ENCODE results near the gene STX3. TPM values are rescaled to one million over a fixed set of nuclear protein-coding genes. Genes with fewer than 3 reads are reported as not detected.

Gene STX3
- total and polyA plus RNA-seq, 2 experiments from 2014 or later, result 19.0 to 65.5 TPM

DNA sequence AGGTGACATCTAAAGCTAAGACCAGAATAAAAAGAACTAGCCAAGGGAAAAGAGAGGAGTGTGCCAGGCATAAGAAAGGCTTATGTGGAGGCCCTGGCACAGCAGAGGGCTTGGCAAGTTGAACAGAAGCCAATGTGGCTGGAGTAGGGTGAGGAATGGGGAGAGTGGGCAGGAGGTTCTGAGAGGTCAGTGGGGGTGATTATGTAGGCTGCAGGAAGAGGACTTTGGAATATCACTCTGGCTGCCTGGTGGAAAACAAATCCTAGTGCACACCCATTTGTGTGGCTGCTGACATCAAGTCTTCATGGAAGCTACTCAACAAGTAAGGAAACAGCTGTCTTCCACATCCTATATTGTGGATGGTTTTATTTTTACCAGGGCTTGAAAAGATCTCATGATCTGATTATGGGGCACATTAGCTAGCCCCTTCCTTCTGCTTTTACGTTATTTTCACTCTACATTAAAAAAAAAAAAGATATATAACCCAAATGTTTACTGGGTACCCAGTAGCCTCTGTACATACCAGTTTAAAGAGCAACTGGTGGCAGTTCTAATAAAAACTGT is 52.0 kb downstream of the STX3 start:
- H3K4me3 ChIP-seq, result no peak overlapping the region
- H3K4me1 Mint-ChIP-seq, result peaks cover 11% of the 10 kb centered on the region
- H3K27me3 ChIP-seq (ENCODE audit: insufficient read depth), result no peaks in the 10 kb centered on the region
- H3K27ac ChIP-seq (ENCODE audit: low read depth), result no peak overlapping the region
- H3K4me2 ChIP-seq, result no peak overlapping the region
- DNase-seq (ENCODE audit: low spot score) (no peak), ATAC-seq (no peak)
- peaks cover 16% of the 10 kb centered on the region for H3K79me2 ChIP-seq (replicated peaks; ENCODE audit: insufficient read depth)
- peaks cover 35% of the 10 kb centered on the region for H3K36me3 Mint-ChIP-seq (ENCODE audit: low read depth)
- H2AFZ ChIP-seq, result no peak overlapping the region
- peaks cover 9% of the 10 kb centered on the region for H3K27me3 Mint-ChIP-seq (ENCODE audit: insufficient read depth, low read depth, poor library complexity)
- H3K4me3 Mint-ChIP-seq, result no peak overlapping the region
- no peaks in the 10 kb centered on the region for H3K9me3 Mint-ChIP-seq
- H3K27ac Mint-ChIP-seq, result no peak overlapping the region
- TF ChIP-seq, protein P1, sequence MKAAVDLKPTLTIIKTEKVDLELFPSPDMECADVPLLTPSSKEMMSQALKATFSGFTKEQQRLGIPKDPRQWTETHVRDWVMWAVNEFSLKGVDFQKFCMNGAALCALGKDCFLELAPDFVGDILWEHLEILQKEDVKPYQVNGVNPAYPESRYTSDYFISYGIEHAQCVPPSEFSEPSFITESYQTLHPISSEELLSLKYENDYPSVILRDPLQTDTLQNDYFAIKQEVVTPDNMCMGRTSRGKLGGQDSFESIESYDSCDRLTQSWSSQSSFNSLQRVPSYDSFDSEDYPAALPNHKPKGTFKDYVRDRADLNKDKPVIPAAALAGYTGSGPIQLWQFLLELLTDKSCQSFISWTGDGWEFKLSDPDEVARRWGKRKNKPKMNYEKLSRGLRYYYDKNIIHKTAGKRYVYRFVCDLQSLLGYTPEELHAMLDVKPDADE (IDR thresholded peaks at IDR 0.05), result no peak
- TF ChIP-seq, protein P2, sequence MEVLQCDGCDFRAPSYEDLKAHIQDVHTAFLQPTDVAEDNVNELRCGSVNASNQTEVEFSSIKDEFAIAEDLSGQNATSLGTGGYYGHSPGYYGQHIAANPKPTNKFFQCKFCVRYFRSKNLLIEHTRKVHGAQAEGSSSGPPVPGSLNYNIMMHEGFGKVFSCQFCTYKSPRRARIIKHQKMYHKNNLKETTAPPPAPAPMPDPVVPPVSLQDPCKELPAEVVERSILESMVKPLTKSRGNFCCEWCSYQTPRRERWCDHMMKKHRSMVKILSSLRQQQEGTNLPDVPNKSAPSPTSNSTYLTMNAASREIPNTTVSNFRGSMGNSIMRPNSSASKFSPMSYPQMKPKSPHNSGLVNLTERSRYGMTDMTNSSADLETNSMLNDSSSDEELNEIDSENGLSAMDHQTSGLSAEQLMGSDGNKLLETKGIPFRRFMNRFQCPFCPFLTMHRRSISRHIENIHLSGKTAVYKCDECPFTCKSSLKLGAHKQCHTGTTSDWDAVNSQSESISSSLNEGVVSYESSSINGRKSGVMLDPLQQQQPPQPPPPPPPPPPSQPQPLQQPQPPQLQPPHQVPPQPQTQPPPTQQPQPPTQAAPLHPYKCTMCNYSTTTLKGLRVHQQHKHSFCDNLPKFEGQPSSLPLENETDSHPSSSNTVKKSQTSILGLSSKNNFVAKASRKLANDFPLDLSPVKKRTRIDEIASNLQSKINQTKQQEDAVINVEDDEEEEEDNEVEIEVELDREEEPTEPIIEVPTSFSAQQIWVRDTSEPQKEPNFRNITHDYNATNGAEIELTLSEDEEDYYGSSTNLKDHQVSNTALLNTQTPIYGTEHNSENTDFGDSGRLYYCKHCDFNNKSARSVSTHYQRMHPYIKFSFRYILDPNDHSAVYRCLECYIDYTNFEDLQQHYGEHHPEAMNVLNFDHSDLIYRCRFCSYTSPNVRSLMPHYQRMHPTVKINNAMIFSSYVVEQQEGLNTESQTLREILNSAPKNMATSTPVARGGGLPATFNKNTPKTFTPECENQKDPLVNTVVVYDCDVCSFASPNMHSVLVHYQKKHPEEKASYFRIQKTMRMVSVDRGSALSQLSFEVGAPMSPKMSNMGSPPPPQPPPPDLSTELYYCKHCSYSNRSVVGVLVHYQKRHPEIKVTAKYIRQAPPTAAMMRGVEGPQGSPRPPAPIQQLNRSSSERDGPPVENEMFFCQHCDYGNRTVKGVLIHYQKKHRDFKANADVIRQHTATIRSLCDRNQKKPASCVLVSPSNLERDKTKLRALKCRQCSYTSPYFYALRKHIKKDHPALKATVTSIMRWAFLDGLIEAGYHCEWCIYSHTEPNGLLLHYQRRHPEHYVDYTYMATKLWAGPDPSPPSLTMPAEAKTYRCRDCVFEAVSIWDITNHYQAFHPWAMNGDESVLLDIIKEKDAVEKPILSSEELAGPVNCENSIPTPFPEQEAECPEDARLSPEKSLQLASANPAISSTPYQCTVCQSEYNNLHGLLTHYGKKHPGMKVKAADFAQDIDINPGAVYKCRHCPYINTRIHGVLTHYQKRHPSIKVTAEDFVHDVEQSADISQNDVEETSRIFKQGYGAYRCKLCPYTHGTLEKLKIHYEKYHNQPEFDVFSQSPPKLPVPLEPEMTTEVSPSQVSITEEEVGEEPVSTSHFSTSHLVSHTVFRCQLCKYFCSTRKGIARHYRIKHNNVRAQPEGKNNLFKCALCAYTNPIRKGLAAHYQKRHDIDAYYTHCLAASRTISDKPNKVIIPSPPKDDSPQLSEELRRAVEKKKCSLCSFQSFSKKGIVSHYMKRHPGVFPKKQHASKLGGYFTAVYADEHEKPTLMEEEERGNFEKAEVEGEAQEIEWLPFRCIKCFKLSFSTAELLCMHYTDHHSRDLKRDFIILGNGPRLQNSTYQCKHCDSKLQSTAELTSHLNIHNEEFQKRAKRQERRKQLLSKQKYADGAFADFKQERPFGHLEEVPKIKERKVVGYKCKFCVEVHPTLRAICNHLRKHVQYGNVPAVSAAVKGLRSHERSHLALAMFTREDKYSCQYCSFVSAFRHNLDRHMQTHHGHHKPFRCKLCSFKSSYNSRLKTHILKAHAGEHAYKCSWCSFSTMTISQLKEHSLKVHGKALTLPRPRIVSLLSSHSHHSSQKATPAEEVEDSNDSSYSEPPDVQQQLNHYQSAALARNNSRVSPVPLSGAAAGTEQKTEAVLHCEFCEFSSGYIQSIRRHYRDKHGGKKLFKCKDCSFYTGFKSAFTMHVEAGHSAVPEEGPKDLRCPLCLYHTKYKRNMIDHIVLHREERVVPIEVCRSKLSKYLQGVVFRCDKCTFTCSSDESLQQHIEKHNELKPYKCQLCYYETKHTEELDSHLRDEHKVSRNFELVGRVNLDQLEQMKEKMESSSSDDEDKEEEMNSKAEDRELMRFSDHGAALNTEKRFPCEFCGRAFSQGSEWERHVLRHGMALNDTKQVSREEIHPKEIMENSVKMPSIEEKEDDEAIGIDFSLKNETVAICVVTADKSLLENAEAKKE (CRISPR knock-in tag; IDR thresholded peaks at IDR 0.05), result no peak
- TF ChIP-seq STAT1 (IDR thresholded peaks at IDR 0.05; ENCODE audit: unreplicated experiment), result no peak
- no peak for TF ChIP-seq ZNF114 (CRISPR knock-in tag; IDR thresholded peaks at IDR 0.05)
- no peak for TF ChIP-seq CREB1 (CRISPR knock-in tag; IDR thresholded peaks at IDR 0.05; ENCODE audit: low read depth)
- TF ChIP-seq EZH2phosphoT487 (IDR thresholded peaks at IDR 0.05; ENCODE audit: unreplicated experiment), result no peak
- no peak for TF ChIP-seq JUNB (IDR thresholded peaks at IDR 0.05; ENCODE audit: unreplicated experiment)
- TF ChIP-seq NANOG (IDR thresholded peaks at IDR 0.05; ENCODE audit: borderline replicate concordance), result no peak
- no peak for TF ChIP-seq POLR2AphosphoS5 (IDR thresholded peaks at IDR 0.05; ENCODE audit: low read depth)
- TF ChIP-seq, protein P3, sequence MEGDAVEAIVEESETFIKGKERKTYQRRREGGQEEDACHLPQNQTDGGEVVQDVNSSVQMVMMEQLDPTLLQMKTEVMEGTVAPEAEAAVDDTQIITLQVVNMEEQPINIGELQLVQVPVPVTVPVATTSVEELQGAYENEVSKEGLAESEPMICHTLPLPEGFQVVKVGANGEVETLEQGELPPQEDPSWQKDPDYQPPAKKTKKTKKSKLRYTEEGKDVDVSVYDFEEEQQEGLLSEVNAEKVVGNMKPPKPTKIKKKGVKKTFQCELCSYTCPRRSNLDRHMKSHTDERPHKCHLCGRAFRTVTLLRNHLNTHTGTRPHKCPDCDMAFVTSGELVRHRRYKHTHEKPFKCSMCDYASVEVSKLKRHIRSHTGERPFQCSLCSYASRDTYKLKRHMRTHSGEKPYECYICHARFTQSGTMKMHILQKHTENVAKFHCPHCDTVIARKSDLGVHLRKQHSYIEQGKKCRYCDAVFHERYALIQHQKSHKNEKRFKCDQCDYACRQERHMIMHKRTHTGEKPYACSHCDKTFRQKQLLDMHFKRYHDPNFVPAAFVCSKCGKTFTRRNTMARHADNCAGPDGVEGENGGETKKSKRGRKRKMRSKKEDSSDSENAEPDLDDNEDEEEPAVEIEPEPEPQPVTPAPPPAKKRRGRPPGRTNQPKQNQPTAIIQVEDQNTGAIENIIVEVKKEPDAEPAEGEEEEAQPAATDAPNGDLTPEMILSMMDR (conservative IDR thresholded peaks at IDR 0.05; ENCODE audit: low read depth in 2 of 2), result no peak
- no peak for TF ChIP-seq EZH2 (IDR thresholded peaks at IDR 0.05; ENCODE audit: low read depth, unreplicated experiment)
- TF ChIP-seq ZNF331 (CRISPR knock-in tag; IDR thresholded peaks at IDR 0.05; ENCODE audit: low read depth), result no peak
- TF ChIP-seq, protein P4, sequence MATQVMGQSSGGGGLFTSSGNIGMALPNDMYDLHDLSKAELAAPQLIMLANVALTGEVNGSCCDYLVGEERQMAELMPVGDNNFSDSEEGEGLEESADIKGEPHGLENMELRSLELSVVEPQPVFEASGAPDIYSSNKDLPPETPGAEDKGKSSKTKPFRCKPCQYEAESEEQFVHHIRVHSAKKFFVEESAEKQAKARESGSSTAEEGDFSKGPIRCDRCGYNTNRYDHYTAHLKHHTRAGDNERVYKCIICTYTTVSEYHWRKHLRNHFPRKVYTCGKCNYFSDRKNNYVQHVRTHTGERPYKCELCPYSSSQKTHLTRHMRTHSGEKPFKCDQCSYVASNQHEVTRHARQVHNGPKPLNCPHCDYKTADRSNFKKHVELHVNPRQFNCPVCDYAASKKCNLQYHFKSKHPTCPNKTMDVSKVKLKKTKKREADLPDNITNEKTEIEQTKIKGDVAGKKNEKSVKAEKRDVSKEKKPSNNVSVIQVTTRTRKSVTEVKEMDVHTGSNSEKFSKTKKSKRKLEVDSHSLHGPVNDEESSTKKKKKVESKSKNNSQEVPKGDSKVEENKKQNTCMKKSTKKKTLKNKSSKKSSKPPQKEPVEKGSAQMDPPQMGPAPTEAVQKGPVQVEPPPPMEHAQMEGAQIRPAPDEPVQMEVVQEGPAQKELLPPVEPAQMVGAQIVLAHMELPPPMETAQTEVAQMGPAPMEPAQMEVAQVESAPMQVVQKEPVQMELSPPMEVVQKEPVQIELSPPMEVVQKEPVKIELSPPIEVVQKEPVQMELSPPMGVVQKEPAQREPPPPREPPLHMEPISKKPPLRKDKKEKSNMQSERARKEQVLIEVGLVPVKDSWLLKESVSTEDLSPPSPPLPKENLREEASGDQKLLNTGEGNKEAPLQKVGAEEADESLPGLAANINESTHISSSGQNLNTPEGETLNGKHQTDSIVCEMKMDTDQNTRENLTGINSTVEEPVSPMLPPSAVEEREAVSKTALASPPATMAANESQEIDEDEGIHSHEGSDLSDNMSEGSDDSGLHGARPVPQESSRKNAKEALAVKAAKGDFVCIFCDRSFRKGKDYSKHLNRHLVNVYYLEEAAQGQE (IDR thresholded peaks at IDR 0.05; ENCODE audit: unreplicated experiment), result no peak
- no peaks in the 10 kb centered on the region; the same call in 1 of the 2 replicates for H4K20me1 ChIP-seq (replicated peaks; ENCODE audit: insufficient read depth)
- H3K4me1 ChIP-seq (ENCODE audit: insufficient read depth), result peaks cover 12% of the 10 kb centered on the region
- no peaks in the 10 kb centered on the region for H3K9me2 ChIP-seq (ENCODE audit: insufficient read depth)
- H3F3A ChIP-seq (replicated peaks; ENCODE audit: low read depth), result no peaks in the 10 kb centered on the region
- H3K36me3 ChIP-seq (ENCODE audit: insufficient read depth), result peaks cover 38% of the 10 kb centered on the region
